ENCODE measurements around the gene CORO2A.
A peak's percentile ranks its signal among the peaks of the same experiment; 100 is the strongest.
"Not testable (repeated sequence)": the region's sequence is repeated elsewhere in the genome, so short reads cannot be mapped to it uniquely, and the experiment has no call there.

CORO2A gene

GRCh38 chr9:98134702-98135557 is 57.5 kb downstream of the CORO2A start:
- DNase-seq = no peak

GRCh38 chr9:98132806-98133631 is 59.4 kb downstream of the CORO2A start:
- DNase-seq = no peak

GRCh38 chr9:98132158-98132557 is 60.3 kb downstream of the CORO2A start:
- DNase-seq = no peak

GRCh38 chr9:98130576-98131228 is 61.7 kb downstream of the CORO2A start:
- no peak for DNase-seq

GRCh38 chr9:98130060-98130459 is 62.4 kb downstream of the CORO2A start:
- DNase-seq = not testable (repeated sequence)

- no peak for DNase-seq
Observed at GRCh38 chr9:98129451-98129881, 63.0 kb downstream of the CORO2A start.

- DNase-seq = no peak
Observed at GRCh38 chr9:98128316-98128715, 64.1 kb downstream of the CORO2A start.

GRCh38 chr9:98127226-98127625 is 65.2 kb downstream of the CORO2A start:
- DNase-seq = no peak

GRCh38 chr9:98124637-98125426 is 67.6 kb downstream of the CORO2A start:
- DNase-seq = no peak

GRCh38 chr9:98124091-98124490 is 68.3 kb downstream of the CORO2A start:
- not testable (repeated sequence) for DNase-seq

- DNase-seq = no peak
Observed at GRCh38 chr9:98121058-98121457, 71.4 kb downstream of the CORO2A start.

- DNase-seq = no peak
Observed at GRCh38 chr9:98120476-98120875, 72.0 kb downstream of the CORO2A start.

GRCh38 chr9:98118640-98119601 is 73.5 kb downstream of the CORO2A start, which contains the start of gene TRIM14:
TSS of gene TRIM14 (minus strand) at chr9:98119222. CDS start at chr9:98119188, 34 bp downstream.
- DNase-seq = peak in 1 of 2 experiments; percentile 42

- peak in 1 of 2 experiments; percentile 26 for DNase-seq
Observed at GRCh38 chr9:98117984-98118639, 74.3 kb downstream of the CORO2A start.

- not testable (repeated sequence) for DNase-seq
Observed at GRCh38 chr9:98117097-98117496, 75.3 kb downstream of the CORO2A start.

GRCh38 chr9:98109052-98109451 is 83.4 kb downstream of the CORO2A start:
- no peak for DNase-seq

- no peak for DNase-seq
Observed at GRCh38 chr9:98108531-98109031, 83.9 kb downstream of the CORO2A start.

- DNase-seq = no peak
Observed at GRCh38 chr9:98107926-98108325, 84.5 kb downstream of the CORO2A start.

- no peak for DNase-seq
Observed at GRCh38 chr9:98105006-98105405, 87.4 kb downstream of the CORO2A start.

GRCh38 chr9:98104445-98104881 is 88.0 kb downstream of the CORO2A start:
- DNase-seq = no peak

All from NCI-H526 (cell line).